Measurements from ENCODE around the gene ANKRD33B. TPM values are rescaled to one million over a fixed set of nuclear protein-coding genes. Genes with fewer than 3 reads are reported as not detected.

ANKRD33B gene
- total RNA-seq, 1 experiment from 2014 or later = 10.9 TPM

- RAD21 ChIA-PET (ENCODE audit: low non-redundant PET in 1 of 2, low total read pairs in 2 of 2, uncharacterized antibody in 2 of 2, unreplicated experiment in 2 of 2) = no interaction called here
- no TSS peak for BruUV-seq (replicated peaks)
- POLR2A ChIA-PET = no interaction called here
- no peaks in the 10 kb centered on the region for H3K9me3 ChIP-seq (ENCODE audit: control insufficient read depth in 1 of 2, insufficient read depth in 1 of 2, low read depth in 1 of 2, low read length in 2 of 2)
- ATAC-seq (no peak), DNase-seq (ENCODE audit: low read depth, low spot score) (no peak)
- H3K36me3 ChIP-seq (ENCODE audit: control insufficient read depth in 1 of 2, insufficient read depth in 2 of 2, low read length in 2 of 2) = 0 out of 4 replicates have a peak, but pooled peaks cover 0 to 4% of the 10 kb centered on the region in 2 experiments
- TF ChIP-seq CBX3 (IDR thresholded peaks at IDR 0.05; ENCODE audit: low read depth) (no peak), ZNF274 (IDR thresholded peaks at IDR 0.05; ENCODE audit: low read depth, low read length) (no peak), POLR2A (IDR thresholded peaks at IDR 0.05; ENCODE audit: borderline replicate concordance, extremely low read depth, insufficient read depth, insufficient read length) (no peak), POLR2AphosphoS5 (IDR thresholded peaks at IDR 0.05; ENCODE audit: low read depth, low read length) (no peak), RAD21 (IDR thresholded peaks at IDR 0.05; ENCODE audit: low read depth) (no peak), ELF1 (IDR thresholded peaks at IDR 0.05; ENCODE audit: borderline replicate concordance, low read depth) (no peak), TCF7L2 (IDR thresholded peaks at IDR 0.05; ENCODE audit: borderline replicate concordance, extremely low read depth, insufficient read depth, insufficient read length) (no peak), ATF3 (IDR thresholded peaks at IDR 0.05) (no peak), CEBPB (IDR thresholded peaks at IDR 0.05; ENCODE audit: low read depth) (no peak), JUND (IDR thresholded peaks at IDR 0.05) (no peak)
- TF ChIP-seq, protein P1, sequence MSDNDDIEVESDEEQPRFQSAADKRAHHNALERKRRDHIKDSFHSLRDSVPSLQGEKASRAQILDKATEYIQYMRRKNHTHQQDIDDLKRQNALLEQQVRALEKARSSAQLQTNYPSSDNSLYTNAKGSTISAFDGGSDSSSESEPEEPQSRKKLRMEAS (IDR thresholded peaks at IDR 0.05) = no peak
- TF ChIP-seq, protein P2, sequence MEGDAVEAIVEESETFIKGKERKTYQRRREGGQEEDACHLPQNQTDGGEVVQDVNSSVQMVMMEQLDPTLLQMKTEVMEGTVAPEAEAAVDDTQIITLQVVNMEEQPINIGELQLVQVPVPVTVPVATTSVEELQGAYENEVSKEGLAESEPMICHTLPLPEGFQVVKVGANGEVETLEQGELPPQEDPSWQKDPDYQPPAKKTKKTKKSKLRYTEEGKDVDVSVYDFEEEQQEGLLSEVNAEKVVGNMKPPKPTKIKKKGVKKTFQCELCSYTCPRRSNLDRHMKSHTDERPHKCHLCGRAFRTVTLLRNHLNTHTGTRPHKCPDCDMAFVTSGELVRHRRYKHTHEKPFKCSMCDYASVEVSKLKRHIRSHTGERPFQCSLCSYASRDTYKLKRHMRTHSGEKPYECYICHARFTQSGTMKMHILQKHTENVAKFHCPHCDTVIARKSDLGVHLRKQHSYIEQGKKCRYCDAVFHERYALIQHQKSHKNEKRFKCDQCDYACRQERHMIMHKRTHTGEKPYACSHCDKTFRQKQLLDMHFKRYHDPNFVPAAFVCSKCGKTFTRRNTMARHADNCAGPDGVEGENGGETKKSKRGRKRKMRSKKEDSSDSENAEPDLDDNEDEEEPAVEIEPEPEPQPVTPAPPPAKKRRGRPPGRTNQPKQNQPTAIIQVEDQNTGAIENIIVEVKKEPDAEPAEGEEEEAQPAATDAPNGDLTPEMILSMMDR (IDR thresholded peaks at IDR 0.05 in 2 of 3, conservative IDR thresholded peaks at IDR 0.05 in 1 of 3; ENCODE audit: borderline replicate concordance in 1 of 3, insufficient read depth in 1 of 3, low read depth in 2 of 3, low read length in 2 of 3) = no peak
- TF ChIP-seq, protein P3, sequence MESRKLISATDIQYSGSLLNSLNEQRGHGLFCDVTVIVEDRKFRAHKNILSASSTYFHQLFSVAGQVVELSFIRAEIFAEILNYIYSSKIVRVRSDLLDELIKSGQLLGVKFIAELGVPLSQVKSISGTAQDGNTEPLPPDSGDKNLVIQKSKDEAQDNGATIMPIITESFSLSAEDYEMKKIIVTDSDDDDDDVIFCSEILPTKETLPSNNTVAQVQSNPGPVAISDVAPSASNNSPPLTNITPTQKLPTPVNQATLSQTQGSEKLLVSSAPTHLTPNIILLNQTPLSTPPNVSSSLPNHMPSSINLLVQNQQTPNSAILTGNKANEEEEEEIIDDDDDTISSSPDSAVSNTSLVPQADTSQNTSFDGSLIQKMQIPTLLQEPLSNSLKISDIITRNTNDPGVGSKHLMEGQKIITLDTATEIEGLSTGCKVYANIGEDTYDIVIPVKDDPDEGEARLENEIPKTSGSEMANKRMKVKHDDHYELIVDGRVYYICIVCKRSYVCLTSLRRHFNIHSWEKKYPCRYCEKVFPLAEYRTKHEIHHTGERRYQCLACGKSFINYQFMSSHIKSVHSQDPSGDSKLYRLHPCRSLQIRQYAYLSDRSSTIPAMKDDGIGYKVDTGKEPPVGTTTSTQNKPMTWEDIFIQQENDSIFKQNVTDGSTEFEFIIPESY (IDR thresholded peaks at IDR 0.05; ENCODE audit: extremely low read depth, insufficient replicate concordance, low read length) = no peak
- no peak overlapping the region for H2AFZ ChIP-seq (ENCODE audit: low read depth, low read length, poor library complexity, severe bottlenecking)
- no peak overlapping the region for H3K4me3 ChIP-seq (replicated peaks in 1 of 2; ENCODE audit: low read depth in 1 of 2, low read length in 2 of 2)
- CTCF ChIA-PET = no interaction called here
- no peaks in the 10 kb centered on the region for H3K27me3 ChIP-seq (ENCODE audit: insufficient read depth, low read length)
- H3K4me1 ChIP-seq (ENCODE audit: control insufficient read depth in 1 of 2, insufficient read depth in 2 of 2, low read length in 2 of 2) = peaks cover 5 to 12% of the 10 kb centered on the region in 2 experiments; a peak in 1 of 4 replicates
- no peak overlapping the region for H3K27ac ChIP-seq (ENCODE audit: low read depth, low read length)
- H3K4me2 ChIP-seq (ENCODE audit: low read length) = no peak overlapping the region
- H4K20me1 ChIP-seq (ENCODE audit: insufficient read depth) = no peaks in the 10 kb centered on the region
- peaks cover 7% of the 10 kb centered on the region; the same call in 1 of the 2 replicates for H3K79me2 ChIP-seq (ENCODE audit: insufficient read depth, low read length)
- no peaks in the 10 kb centered on the region for H3K9me2 ChIP-seq (ENCODE audit: insufficient read depth)
- H3K9ac ChIP-seq (ENCODE audit: low read length) = no peak overlapping the region
- intact Hi-C loops (cut with micrococcal nuclease) = no loop called here
These were observed 56.5 kb downstream of the ANKRD33B start for GRCh38 chr5:10620346-10620745.

Measured in HCT116 (cell line).